Measurements from ENCODE around the gene ZDHHC3.

Gene ZDHHC3

DNA sequence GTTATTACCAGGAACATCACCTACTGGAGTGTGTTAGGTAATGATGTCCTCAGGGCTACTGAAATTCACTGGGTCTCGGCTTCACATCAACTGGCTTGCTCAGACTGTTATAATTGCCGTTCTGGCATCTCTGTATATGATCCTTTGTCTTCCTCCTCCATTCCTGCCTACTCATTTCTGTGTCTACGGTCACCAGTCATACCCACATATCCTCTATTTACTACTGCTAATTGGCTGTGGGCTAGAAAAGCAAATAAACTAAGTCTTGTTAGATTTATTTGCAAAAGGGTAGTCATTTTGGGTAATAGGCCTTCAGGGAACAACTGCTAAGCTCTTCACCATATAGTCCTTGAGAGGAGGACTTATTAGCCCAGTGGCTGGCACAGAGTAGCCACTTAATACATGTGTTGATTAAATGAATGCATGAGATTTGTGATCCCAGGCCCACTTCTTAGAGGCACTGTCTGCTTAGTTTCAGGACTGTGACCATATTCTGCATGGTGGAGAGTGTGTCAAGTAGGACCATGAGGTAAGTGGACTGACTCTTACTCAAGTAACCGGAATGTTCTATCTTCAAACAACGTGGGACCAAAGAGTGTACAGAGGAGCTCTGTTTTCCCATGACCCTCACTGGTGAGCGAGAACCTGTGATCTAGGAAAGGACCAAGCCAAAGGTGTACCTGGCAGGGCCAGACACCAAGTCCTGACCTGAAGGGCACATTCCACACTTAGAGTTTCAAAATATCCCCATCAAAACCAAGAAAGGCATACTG is 13.2 kb downstream of the ZDHHC3 start:
- Histone ChIP-seq H3K36me3 (ENCODE audit: insufficient read depth, low read length) (peaks cover 15% of the 10 kb centered on the region; the same call in 1 of the 2 replicates), H3K79me2 (ENCODE audit: insufficient read depth, low read length) (peaks cover 80% of the 10 kb centered on the region), H3K27me3 (ENCODE audit: insufficient read depth, low read length, poor library complexity, severe bottlenecking) (no peaks in the 10 kb centered on the region)

GRCh38 chr3:44961888-44962287 is 14.1 kb downstream of the ZDHHC3 start:
- no peaks in the 10 kb centered on the region for H3F3A ChIP-seq (ENCODE audit: low read depth)
- no peaks in the 10 kb centered on the region for H3K9me2 ChIP-seq (replicated peaks; ENCODE audit: low read depth, low read length)
- peaks cover 36% of the 10 kb centered on the region for H3K4me1 ChIP-seq (ENCODE audit: insufficient read depth, low read length, poor library complexity, severe bottlenecking)
- H3K9ac ChIP-seq (ENCODE audit: low read depth, low read length, poor library complexity, severe bottlenecking) = no peak overlapping the region
- no peak overlapping the region for H3K4me3 ChIP-seq (ENCODE audit: low read length, poor library complexity, severe bottlenecking)
- H3K79me2 ChIP-seq (ENCODE audit: insufficient read depth, low read length) = peaks cover 71% of the 10 kb centered on the region
- peaks cover 25% of the 10 kb centered on the region; the same call in 1 of the 2 replicates for H3K36me3 ChIP-seq (ENCODE audit: insufficient read depth, low read length)
- no peaks in the 10 kb centered on the region for H3K9me3 ChIP-seq (ENCODE audit: insufficient read depth, low read depth, low read length)
- H2AFZ ChIP-seq (ENCODE audit: low read length) = no peak overlapping the region
- H3K4me2 ChIP-seq (ENCODE audit: low read depth, low read length, poor library complexity, severe bottlenecking) = no peak overlapping the region
- no peaks in the 10 kb centered on the region for H3K27me3 ChIP-seq (ENCODE audit: insufficient read depth, low read length, poor library complexity, severe bottlenecking)
- TF ChIP-seq, protein P1, sequence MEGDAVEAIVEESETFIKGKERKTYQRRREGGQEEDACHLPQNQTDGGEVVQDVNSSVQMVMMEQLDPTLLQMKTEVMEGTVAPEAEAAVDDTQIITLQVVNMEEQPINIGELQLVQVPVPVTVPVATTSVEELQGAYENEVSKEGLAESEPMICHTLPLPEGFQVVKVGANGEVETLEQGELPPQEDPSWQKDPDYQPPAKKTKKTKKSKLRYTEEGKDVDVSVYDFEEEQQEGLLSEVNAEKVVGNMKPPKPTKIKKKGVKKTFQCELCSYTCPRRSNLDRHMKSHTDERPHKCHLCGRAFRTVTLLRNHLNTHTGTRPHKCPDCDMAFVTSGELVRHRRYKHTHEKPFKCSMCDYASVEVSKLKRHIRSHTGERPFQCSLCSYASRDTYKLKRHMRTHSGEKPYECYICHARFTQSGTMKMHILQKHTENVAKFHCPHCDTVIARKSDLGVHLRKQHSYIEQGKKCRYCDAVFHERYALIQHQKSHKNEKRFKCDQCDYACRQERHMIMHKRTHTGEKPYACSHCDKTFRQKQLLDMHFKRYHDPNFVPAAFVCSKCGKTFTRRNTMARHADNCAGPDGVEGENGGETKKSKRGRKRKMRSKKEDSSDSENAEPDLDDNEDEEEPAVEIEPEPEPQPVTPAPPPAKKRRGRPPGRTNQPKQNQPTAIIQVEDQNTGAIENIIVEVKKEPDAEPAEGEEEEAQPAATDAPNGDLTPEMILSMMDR (conservative IDR thresholded peaks at IDR 0.05; ENCODE audit: low read length) = no peak
- TF ChIP-seq EZH2phosphoT487 (IDR thresholded peaks at IDR 0.05; ENCODE audit: borderline replicate concordance) = no peak
- no peaks in the 10 kb centered on the region for H4K20me1 ChIP-seq (ENCODE audit: insufficient read depth, low read length, poor library complexity, severe bottlenecking)

More for the DNA sequence above, 13.2 kb downstream of the ZDHHC3 start:
- no peak overlapping the region for H3K9ac ChIP-seq (ENCODE audit: low read depth, low read length, poor library complexity, severe bottlenecking)
- H3K4me3 ChIP-seq (ENCODE audit: low read length, poor library complexity, severe bottlenecking) = no peak overlapping the region
- no peak overlapping the region for H3K4me2 ChIP-seq (ENCODE audit: low read depth, low read length, poor library complexity, severe bottlenecking)
- H3K9me2 ChIP-seq (replicated peaks; ENCODE audit: low read depth, low read length) = no peaks in the 10 kb centered on the region
- TF ChIP-seq, protein P1 (conservative IDR thresholded peaks at IDR 0.05; ENCODE audit: low read length) = no peak
- no peak for TF ChIP-seq EZH2phosphoT487 (IDR thresholded peaks at IDR 0.05; ENCODE audit: borderline replicate concordance)
- H3K9me3 ChIP-seq (ENCODE audit: insufficient read depth, low read depth, low read length) = no peaks in the 10 kb centered on the region
- H3F3A ChIP-seq (ENCODE audit: low read depth) = no peaks in the 10 kb centered on the region
- H4K20me1 ChIP-seq (ENCODE audit: insufficient read depth, low read length, poor library complexity, severe bottlenecking) = no peaks in the 10 kb centered on the region
- H3K4me1 ChIP-seq (ENCODE audit: insufficient read depth, low read length, poor library complexity, severe bottlenecking) = peaks cover 45% of the 10 kb centered on the region
- no peak overlapping the region for H2AFZ ChIP-seq (ENCODE audit: low read length)

DNA sequence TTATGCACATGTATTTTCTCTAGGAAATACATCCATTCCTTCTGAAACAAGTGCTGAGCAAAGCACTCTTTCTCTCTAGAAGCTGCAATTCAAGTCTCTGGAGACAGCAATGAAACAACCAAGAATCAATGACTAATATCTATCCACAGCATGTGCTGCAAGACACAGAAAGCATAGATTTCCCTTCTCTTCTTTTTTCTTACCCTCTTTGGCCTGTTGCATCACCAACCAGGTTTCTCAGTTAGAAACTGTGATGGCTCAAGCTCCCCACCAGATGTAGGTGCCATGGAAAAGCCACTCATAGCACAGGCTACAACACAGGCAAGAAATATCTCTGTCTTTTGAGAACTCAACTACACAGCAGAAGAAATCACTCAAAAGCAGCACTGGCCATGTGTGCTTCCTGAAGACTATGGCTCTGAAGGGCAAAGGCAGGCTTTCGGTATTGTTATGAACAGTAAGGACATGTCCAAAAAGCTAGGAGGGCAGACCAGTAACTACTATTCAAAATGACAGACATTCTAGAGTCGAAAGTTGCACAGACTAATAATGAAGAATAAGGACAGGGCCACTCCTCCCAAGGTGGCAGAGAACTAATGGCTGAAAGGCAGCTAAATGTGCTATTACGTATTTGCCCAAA is 15.5 kb downstream of the ZDHHC3 start:
- no peaks in the 10 kb centered on the region for H3F3A ChIP-seq (ENCODE audit: low read depth)
- no peaks in the 10 kb centered on the region for H4K20me1 ChIP-seq (ENCODE audit: insufficient read depth, low read length, poor library complexity, severe bottlenecking)
- H3K4me1 ChIP-seq (ENCODE audit: insufficient read depth, low read length, poor library complexity, severe bottlenecking) = peaks cover 22% of the 10 kb centered on the region
- peaks cover 38% of the 10 kb centered on the region; the same call in 1 of the 2 replicates for H3K36me3 ChIP-seq (ENCODE audit: insufficient read depth, low read length)
- TF ChIP-seq EZH2phosphoT487 (IDR thresholded peaks at IDR 0.05; ENCODE audit: borderline replicate concordance) = no peak
- TF ChIP-seq, protein P1 (conservative IDR thresholded peaks at IDR 0.05; ENCODE audit: low read length) = no peak
- H3K4me3 ChIP-seq (ENCODE audit: low read length, poor library complexity, severe bottlenecking) = no peak overlapping the region
- H3K4me2 ChIP-seq (ENCODE audit: low read depth, low read length, poor library complexity, severe bottlenecking) = no peak overlapping the region
- H3K27me3 ChIP-seq (ENCODE audit: insufficient read depth, low read length, poor library complexity, severe bottlenecking) = no peaks in the 10 kb centered on the region
- no peaks in the 10 kb centered on the region for H3K9me3 ChIP-seq (ENCODE audit: insufficient read depth, low read depth, low read length)
- peaks cover 57% of the 10 kb centered on the region for H3K79me2 ChIP-seq (ENCODE audit: insufficient read depth, low read length)
- no peaks in the 10 kb centered on the region for H3K9me2 ChIP-seq (replicated peaks; ENCODE audit: low read depth, low read length)
- H3K9ac ChIP-seq (ENCODE audit: low read depth, low read length, poor library complexity, severe bottlenecking) = no peak overlapping the region
- H2AFZ ChIP-seq (ENCODE audit: low read length) = no peak overlapping the region

Data from Loucy (cell line).